Urothelium cell line (cell line): ENCODE results near the gene PNLIPRP3.

Source experiments
- DNase-seq: peaks from one replicate; pipeline ENCODE4 v3.0.0; 2011; ENCODE audit warnings: low spot score, mixed read lengths
- FAIRE-seq: peaks from 2 replicates; lab custom pipeline; 2011; peaks lifted over from hg19 to GRCh38; lab: Jason Lieb, UNC

The PNLIPRP3 gene

DNA sequence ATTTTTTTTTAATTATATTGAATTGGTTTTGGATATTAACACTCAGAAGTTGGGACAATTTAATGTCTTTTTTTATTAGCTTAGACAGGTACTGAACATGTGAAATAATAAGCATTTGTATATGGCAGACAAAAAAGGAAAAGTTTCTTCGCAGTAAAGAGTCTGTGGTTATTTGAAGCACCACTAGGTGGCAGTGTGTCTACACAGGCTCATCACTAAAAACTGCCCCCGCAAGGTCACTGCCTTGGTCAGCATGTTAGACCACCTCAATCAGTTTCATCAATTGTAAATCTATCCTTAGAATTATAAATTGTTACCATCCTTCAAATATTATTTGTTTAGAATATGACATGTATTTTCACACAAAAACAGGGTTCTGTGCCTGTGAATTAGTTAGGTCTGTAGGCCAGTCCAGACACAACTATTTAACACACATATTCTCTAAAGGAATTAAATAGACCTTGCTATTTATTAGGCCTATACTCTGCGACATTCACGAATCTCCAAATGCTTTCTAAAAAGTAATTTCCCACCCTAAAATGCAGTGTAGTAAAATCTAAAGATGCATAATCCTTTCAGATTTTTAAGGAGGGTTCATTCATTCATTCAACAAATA lies 17.0 kb downstream of the PNLIPRP3 start:
- DNase-seq (peak; percentile 38), FAIRE-seq (no peak)

DNA sequence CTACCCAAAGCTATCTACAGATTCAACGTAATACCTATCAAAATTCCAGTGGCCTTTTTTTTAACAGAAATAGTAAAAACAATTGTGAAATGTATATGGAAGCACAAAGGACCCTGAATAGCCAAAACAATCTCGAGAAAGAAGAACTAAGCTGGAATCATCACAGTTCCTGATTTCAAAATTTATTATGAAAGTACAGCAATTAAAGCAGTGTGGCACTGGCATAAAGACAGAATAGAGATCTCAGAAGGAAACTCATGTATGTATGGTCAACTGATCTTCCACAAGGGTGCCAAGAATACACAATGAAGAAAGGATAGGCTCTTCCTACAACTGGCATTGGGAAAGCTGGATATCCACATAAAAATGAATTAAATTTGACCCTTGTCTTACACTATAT lies 23.2 kb downstream of the PNLIPRP3 start:
- FAIRE-seq = no peak

DNA sequence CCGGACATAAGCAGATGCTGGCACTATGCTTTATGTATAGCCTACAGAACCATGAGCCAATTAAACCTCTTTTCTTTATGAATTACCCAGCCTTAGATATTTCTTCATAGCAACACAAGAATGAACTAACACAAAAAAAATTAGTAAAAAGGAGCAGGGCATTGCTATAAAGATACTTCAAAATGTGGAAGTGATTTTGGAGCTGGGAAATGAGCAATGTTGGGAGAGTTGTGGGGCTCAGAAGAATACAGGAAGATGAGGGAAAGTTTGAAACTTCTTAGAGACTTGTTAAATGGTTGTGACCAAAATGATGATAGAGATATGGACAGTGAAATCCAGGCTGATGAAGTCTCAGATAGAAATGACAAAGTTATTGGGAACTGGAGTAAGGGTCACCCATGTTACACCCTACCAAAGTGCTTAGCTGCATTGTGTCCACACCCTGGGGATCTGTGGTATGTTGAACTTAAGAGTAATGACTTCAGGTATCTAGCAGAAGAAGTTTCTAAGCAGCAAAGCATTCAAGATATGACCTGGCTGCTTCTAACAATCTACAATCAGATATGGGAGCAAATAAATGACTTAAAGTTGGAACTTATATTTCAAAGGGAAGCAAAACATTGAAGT lies 24.2 kb downstream of the PNLIPRP3 start:
- FAIRE-seq (no peak), DNase-seq (no peak)

More for the DNA sequence above, 23.2 kb downstream of the PNLIPRP3 start:
- DNase-seq = no peak

DNA sequence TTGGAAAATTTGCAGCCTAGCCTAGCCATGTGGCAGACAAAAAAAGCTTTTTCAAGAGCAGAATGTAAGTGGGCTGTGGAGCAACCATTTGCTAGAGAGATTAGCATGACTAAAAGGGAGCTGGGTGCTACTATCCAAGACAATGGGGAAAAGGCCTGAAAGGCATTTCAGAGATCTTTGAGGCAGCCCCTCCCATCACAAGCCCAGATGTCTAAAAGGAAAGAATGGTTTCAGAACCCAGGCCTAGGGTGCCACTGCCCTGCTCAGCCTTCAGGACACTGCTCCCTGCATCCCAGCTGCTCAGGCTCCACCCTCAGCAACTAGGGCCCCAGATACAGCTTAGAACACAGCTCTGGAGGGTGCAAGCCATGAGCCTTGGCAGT lies 24.7 kb downstream of the PNLIPRP3 start:
- FAIRE-seq = no peak

GRCh38 chr10:116457488-116457887 lies 29.8 kb downstream of the PNLIPRP3 start:
- DNase-seq (no peak), FAIRE-seq (no peak)

More for the DNA sequence above, 24.7 kb downstream of the PNLIPRP3 start:
- no peak for DNase-seq

DNA sequence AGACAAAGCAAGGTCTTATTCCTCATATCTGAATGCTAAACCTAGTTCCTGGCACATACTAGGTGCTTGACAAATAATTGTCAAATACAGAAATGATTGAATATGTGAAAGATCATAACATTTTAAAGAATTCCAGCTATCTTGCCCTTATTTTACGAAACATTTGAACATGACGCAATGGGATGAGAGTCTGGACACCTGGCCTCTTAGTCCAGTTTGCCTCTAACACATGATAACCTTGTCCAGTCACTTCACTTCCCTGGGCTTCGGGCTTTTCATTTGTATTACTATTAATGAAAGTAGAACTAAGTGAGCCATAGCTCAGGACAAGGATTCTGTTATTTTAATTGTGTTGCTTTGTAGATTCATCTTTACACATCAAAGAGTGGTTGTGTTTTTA lies 32.6 kb downstream of the PNLIPRP3 start:
- FAIRE-seq (no peak), DNase-seq (no peak)

- FAIRE-seq (no peak), DNase-seq (no peak)
These were observed 34.0 kb downstream of the PNLIPRP3 start for GRCh38 chr10:116461680-116462079.

- no peak for FAIRE-seq
- DNase-seq = no peak
These were observed 36.6 kb downstream of the PNLIPRP3 start for GRCh38 chr10:116464257-116464656.

GRCh38 chr10:116465546-116465945 lies 37.9 kb downstream of the PNLIPRP3 start:
- DNase-seq (no peak), FAIRE-seq (no peak)

- FAIRE-seq (no peak), DNase-seq (no peak)
These were observed 39.2 kb downstream of the PNLIPRP3 start for GRCh38 chr10:116466715-116467422.

DNA sequence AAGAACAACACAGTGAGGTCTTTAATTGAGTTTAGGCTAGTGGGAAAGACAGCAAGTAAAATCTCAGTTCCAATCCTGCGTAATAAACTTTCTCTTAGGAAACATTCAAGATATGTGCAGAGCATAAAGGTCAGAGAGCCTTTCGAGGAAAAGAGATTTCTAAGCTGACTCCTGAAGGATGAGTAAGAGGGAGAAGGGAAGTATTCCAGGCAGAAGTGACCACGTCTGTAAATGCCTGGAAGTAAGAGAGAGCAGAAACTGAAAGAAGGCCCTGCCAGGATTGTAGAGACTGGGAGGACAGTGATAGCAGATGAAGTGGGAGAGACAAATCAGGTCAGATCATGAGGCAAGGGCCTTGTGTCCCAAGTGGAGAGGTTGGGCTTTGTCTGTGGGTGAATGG lies 41.8 kb downstream of the PNLIPRP3 start:
- no peak for FAIRE-seq
- DNase-seq = no peak

DNA sequence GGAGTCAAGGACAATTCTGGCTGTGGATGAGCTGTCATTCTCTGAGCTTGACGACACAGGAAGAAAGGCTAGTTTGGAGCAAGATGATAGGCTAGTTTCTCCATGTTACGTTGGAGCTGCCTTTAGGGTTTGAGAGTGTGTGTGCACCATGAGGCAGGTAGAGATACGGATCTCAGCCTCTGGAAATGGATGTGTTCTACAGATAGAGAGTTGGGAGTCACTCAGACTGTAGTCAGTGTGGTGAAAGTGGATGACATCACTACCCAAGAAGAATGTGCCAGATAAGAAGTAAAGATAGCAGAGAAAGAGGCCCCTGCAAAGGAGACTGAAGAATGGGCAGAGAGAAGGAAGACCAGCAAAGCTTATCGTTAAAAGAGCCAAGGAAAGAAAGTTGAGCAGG lies 42.4 kb downstream of the PNLIPRP3 start:
- FAIRE-seq = no peak

GRCh38 chr10:116470768-116471415 lies 43.2 kb downstream of the PNLIPRP3 start:
- peak; percentile 66 for DNase-seq

More for the DNA sequence above, 42.4 kb downstream of the PNLIPRP3 start:
- DNase-seq = no peak

GRCh38 chr10:116472891-116473290 lies 45.2 kb downstream of the PNLIPRP3 start:
- no peak for DNase-seq

More at GRCh38 chr10:116470768-116471415, 43.2 kb downstream of the PNLIPRP3 start:
- no peak for FAIRE-seq

GRCh38 chr10:116475866-116476265 lies 48.2 kb downstream of the PNLIPRP3 start:
- no peak for FAIRE-seq
- DNase-seq = no peak

More at GRCh38 chr10:116472891-116473290, 45.2 kb downstream of the PNLIPRP3 start:
- no peak for FAIRE-seq

- DNase-seq (no peak), FAIRE-seq (no peak)
These were observed 48.8 kb downstream of the PNLIPRP3 start for GRCh38 chr10:116476461-116476860.

- FAIRE-seq (no peak), DNase-seq (no peak)
These were observed 50.5 kb downstream of the PNLIPRP3 start for GRCh38 chr10:116477986-116478664.

DNA sequence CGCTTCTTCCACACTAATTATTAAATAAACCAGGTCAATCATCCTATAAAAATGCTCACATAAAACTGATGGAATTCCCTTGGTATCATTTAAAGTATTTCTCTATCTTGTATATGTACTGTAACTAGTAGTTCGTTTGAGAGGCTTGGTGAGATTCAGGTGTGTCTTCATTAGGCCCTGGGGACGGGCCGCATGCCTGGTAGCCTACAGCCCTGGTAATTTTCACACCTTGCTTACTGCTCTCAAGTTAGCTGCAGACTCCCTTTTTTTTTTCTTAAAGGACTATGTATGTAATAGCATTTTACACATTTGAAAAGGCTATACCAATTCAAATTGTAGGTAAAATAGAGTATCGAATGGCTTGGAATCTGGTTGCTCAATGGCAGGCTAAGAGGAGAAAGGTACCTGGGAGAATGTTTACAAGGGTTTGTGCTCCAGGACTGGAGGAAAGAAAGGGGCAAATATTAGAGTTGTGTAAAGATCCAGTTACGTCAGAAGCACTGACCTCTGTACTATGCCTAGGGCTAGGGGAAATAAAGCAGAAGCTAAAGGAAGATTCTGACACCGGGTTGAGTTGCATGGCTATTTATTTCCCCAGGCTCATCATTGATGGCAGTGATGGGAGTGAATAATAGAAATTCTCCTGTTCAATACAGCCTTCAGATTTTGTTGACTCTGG lies 59.3 kb downstream of the PNLIPRP3 start:
- DNase-seq = no peak
- FAIRE-seq = no peak

- FAIRE-seq = no peak
- DNase-seq = no peak
These were observed 60.1 kb downstream of the PNLIPRP3 start for GRCh38 chr10:116487522-116488430.
